Neural progenitor cell (in vitro differentiated cells): ENCODE measurements around the gene CALHM1.

ENCODE experiments used
- EZH2 ChIP-seq: fragments of 200-600 bp; sonication (generic); IDR thresholded peaks from 2 replicates; pipeline ENCODE4 v1.6.1; 2017; ENCODE audit warnings: antibody characterized with exemption, mild to moderate bottlenecking, moderate library complexity
- EZH2phosphoT487 ChIP-seq: fragments of 200-600 bp; sonication (generic); IDR thresholded peaks from 2 replicates; pipeline ENCODE4 v1.6.1; 2017; ENCODE audit warnings: antibody characterized with exemption
- TF ChIP-seq, protein P1 (sequence below): fragments of 200-600 bp; sonication (generic); IDR thresholded peaks from 2 replicates; pipeline ENCODE4 v1.5.1; 2017; ENCODE audit warnings: antibody characterized with exemption, mild to moderate bottlenecking

DNA sequence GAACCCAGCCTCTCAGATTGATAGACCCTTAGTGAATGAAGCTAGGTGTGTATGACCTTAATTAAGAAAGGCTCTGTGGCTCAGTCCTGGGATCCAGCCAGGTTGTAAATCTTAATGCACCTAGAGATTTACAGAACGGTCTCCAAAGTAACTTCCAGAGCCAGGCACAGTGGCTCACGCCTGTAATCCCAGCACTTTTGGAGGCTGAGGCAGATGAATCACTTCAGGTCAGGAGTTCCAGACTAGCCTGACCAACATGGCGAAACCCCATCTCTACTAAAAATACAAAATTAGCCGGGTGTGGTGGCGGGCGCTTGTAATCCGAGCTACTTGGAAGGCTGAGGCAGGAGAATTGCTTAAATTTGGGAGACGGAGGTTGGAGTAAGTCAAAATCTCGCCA is 30.8 kb downstream of the CALHM1 start:
- TF ChIP-seq EZH2 (no peak), EZH2phosphoT487 (no peak)
- TF ChIP-seq, protein P1, sequence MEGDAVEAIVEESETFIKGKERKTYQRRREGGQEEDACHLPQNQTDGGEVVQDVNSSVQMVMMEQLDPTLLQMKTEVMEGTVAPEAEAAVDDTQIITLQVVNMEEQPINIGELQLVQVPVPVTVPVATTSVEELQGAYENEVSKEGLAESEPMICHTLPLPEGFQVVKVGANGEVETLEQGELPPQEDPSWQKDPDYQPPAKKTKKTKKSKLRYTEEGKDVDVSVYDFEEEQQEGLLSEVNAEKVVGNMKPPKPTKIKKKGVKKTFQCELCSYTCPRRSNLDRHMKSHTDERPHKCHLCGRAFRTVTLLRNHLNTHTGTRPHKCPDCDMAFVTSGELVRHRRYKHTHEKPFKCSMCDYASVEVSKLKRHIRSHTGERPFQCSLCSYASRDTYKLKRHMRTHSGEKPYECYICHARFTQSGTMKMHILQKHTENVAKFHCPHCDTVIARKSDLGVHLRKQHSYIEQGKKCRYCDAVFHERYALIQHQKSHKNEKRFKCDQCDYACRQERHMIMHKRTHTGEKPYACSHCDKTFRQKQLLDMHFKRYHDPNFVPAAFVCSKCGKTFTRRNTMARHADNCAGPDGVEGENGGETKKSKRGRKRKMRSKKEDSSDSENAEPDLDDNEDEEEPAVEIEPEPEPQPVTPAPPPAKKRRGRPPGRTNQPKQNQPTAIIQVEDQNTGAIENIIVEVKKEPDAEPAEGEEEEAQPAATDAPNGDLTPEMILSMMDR, result no peak
